ENCODE data around the gene CASP8AP2. TPM values are rescaled to one million over a fixed set of nuclear protein-coding genes. Genes with fewer than 3 reads are reported as not detected.

CASP8AP2 gene
- total and polyA plus RNA-seq, 9 of the 15 experiments (the other 6 are each of a cell fraction or from before 2014, with no cell fraction given): 10.6 to 30.0 (median 19.1) TPM

- TF ChIP-seq ID3 (CRISPR knock-in tag; IDR thresholded peaks at IDR 0.05) (no peak), ID3 (tag; IDR thresholded peaks at IDR 0.05) (peak; percentile 31; the same call in 1 of the 2 replicates), SMARCE1 (IDR thresholded peaks at IDR 0.05) (no peak), ZNF282 (CRISPR knock-in tag; IDR thresholded peaks at IDR 0.05) (no peak), ZFX (CRISPR knock-in tag; IDR thresholded peaks at IDR 0.05) (no peak), GATAD2A (IDR thresholded peaks at IDR 0.05) (no peak), HNRNPUL1 (IDR thresholded peaks at IDR 0.05; ENCODE audit: low read length) (no peak), ADNP (tag; IDR thresholded peaks at IDR 0.05) (no peak), CREB3 (tag; conservative IDR thresholded peaks at IDR 0.05; ENCODE audit: low read depth) (no peak), ZBTB9 (CRISPR knock-in tag; IDR thresholded peaks at IDR 0.05) (no peak), NCOA2 (IDR thresholded peaks at IDR 0.05; ENCODE audit: partially characterized antibody in 2 of 2) (no peak), TFAP4 (CRISPR knock-in tag; IDR thresholded peaks at IDR 0.05; ENCODE audit: borderline replicate concordance) (0 out of 2 replicates have a peak, but pooled peaks have one; percentile 22), MYBL2 (IDR thresholded peaks at IDR 0.05; ENCODE audit: low read depth) (no peak), MYBL2 (CRISPR knock-in tag; IDR thresholded peaks at IDR 0.05; ENCODE audit: borderline replicate concordance) (no peak), ZNF217 (CRISPR knock-in tag; IDR thresholded peaks at IDR 0.05) (no peak), PRPF4 (IDR thresholded peaks at IDR 0.05; ENCODE audit: insufficient read depth, low read depth, low read length, poor library complexity, severe bottlenecking) (no peak), ZNF511 (CRISPR knock-in tag; IDR thresholded peaks at IDR 0.05) (peak; percentile 90; the same call in 1 of the 2 replicates), CHD1 (IDR thresholded peaks at IDR 0.05; ENCODE audit: low read length) (no peak), FOXK1 (CRISPR knock-in tag; IDR thresholded peaks at IDR 0.05; ENCODE audit: borderline replicate concordance) (peak; percentile 90; the same call in 1 of the 2 replicates), ZNF57 (CRISPR knock-in tag; IDR thresholded peaks at IDR 0.05) (no peak), TAL1 (IDR thresholded peaks at IDR 0.05) (no peak), LCOR (CRISPR knock-in tag; IDR thresholded peaks at IDR 0.05) (0 out of 2 replicates have a peak, but pooled peaks have one; percentile 38), ATF6 (CRISPR knock-in tag; IDR thresholded peaks at IDR 0.05) (0 out of 2 replicates have a peak, but pooled peaks have one; percentile 78)
These were observed 65.7 kb downstream of the CASP8AP2 start (continued) for GRCh38 chr6:89895276-89895874.

Measured in K562 (cell line).